Amygdala (tissue), 56 donors: ENCODE results near the gene BBIP1.
"Not testable (repeated sequence)": the region's sequence is repeated elsewhere in the genome, so short reads cannot be mapped to it uniquely, and the experiment has no call there.

Experiments used
- DNase-seq, 56 donors: peaks; one replicate each; lab custom pipeline; 2025; lab: John Stamatoyannopoulos, UW

The BBIP1 gene

DNA sequence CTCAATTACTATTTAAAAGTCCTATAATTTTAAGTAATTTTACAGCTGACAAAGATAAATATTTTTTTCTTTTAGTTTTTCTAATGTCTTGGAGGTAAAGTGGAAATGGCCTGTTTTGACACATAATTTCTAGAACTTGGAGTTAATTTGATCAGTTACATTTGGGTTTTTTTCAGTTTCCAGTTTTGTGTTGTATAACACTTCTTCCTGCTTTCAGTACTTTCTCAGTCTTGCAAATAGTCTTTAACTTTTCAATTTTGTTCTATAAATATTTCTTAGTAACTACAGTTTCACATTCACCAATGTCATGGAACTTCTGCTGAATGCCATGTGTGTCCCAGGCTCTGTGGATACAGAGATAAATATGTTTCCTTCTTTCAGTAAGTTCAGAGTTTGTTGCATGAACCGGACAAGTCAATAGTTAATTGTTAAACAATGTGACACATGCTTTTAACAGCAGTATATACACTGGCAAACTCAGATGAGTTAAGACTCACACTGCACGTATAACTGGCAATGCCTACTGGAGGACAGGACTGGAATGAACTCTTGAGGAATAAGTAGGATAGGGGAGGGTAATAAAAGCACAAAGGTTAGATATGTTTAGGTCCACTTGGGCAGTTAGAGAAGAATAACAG lies 5.0 kb upstream of the BBIP1 start:
- DNase-seq = no peak

DNA sequence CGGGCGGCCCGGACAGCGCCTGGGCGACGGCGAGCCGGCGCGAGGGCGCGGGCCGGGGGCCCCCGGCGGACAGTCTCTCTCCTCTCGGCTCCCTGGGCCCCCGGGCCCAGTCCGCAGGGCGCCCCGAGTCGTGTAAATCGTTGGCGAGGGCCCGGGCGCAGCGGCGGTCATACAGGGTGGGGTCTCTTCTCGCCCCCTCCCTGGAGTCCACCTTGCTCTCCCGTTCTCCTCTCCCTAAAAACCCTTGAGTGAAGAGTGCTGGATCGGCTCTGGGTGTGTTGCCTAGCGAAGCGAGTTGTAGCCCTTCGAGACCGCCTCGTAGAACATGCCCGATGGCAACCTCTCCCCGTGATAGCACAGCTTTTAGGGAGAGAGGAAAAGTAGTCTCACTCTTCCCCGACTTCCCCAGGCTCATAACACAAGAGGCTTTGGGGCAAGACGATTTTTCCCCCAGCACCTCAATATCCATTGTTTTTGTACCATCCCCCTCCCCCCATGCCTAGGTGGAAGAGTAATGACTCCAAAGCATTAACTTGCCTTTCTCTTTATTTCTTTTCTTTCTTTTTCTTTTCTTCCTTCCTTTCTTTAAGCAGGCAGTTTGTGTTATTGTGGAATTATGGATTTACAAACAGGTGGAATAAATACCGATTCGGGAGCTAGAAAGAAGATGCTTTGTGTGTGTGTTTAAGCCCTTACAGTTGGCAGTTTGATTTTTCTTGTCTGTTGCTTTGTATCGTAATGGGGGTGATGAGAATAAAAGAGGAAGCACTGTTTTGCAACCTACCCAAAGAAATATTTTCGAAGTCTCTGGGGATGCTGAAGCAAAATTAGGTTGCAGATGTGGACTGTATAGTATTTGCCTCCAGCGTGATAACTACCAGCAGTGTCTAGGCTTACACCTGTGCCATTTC lies 1.2 kb upstream of the BBIP1 start:
- peak in 18 of 56 donors; percentile 5 to 56 (median 28) for DNase-seq

DNA sequence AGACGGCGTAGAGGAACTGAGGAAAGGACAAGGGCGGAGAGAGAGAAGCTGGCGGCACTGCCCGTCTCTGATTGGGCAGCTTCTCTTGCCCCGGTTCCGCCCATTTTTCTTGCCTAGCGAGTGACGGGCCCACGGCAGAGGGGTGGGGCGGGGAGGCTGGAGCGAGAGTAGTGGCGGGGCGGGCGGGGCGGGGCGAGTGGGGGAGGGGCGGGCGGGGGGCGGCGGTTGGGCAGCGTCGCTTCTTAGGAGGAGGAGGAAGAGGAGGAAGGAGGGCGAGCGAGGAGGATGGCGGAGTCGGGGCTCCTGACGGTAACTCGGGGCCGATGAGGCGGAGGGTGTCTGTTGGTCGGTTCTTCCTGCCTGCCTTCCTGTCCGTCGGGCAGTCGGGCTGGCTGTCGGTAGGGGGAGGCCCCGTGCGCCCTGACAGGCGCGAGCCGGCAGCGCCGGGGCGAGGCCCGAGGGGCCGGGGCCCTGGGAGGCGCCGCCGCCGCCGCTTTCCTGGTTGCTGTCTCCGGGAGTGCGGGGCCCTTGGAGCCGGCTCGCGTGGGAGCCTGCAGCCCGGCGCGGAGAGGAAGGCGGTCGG lies 460 bp upstream of the BBIP1 start, which contains the start of gene SHOC2:
SHOC2 (plus strand) TSS at position 256 of the 583 bp plus-strand sequence. CDS start 44,755 bp downstream, outside the sequence.
- DNase-seq = peak in 44 of 56 donors; percentile 91 to 100 (median 99)

- peak in 11 of 56 donors; percentile 42 to 87 (median 81) for DNase-seq
These were observed 724 bp downstream of the BBIP1 start for GRCh38 chr10:110918269-110918642.

GRCh38 chr10:110916554-110917346 lies 2.2 kb downstream of the BBIP1 start:
- peak in 2 of 56 donors; percentile 17 to 42 for DNase-seq

- DNase-seq = not testable (repeated sequence)
These were observed 3.4 kb downstream of the BBIP1 start for GRCh38 chr10:110915600-110915999.

DNA sequence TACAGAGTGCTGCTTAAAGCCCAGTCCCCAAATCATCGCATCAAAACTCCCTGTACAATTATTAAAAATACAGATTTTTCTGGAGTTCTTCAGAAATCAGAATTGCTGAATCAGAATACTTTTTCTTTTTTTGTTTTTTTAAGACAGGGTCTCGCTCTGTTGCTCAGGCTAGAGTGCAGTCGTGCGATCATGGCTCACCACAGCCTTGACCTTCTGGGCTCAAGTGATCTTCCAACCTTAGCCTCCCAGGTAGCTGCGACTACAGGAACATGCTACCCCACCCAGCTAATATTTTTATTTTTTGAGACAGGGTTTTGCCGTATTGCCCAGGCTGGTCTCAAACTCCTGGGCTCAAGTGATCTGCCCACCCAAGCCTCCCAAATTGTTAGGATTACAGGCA lies 3.9 kb downstream of the BBIP1 start:
- no peak for DNase-seq

DNA sequence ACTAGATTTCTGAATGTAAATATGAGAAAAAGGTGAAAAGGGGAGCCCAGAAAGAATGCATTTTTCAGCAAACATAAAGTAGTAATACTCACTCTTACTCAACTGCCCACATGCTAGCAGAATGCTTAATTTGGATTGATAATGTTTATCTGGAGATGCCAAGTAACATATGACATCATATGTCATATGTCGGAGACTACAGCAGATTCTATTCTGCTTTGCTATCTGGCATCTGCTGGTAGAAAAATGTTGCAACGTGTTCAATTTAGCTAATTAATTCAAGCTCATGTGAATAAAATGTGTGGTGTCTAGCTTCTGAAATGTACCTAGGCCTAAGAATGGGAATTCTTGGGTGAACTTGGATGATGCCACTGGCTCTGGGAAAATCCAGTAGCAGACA lies 4.5 kb downstream of the BBIP1 start:
- no peak for DNase-seq

- no peak for DNase-seq
These were observed 6.6 kb downstream of the BBIP1 start for GRCh38 chr10:110912374-110912773.

DNA sequence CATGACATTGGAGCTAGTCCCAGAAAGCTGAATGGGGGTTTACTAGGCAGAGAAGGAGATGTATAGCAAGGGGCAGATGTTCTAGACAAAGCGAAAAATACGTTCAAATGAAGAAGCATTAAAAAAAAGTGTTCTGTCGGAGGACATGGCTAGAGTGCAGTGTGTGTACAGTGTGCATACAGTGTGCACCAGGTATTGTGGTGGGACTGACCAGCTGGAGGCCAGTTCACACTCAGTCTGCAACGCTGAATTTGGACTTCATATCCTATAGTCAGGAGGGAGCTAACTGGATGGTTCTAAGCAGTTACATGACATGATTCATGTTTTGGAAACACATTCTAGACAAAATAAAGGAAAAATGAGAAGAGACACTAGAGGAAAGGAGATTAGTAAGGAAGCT lies 8.8 kb downstream of the BBIP1 start:
- DNase-seq = no peak

DNA sequence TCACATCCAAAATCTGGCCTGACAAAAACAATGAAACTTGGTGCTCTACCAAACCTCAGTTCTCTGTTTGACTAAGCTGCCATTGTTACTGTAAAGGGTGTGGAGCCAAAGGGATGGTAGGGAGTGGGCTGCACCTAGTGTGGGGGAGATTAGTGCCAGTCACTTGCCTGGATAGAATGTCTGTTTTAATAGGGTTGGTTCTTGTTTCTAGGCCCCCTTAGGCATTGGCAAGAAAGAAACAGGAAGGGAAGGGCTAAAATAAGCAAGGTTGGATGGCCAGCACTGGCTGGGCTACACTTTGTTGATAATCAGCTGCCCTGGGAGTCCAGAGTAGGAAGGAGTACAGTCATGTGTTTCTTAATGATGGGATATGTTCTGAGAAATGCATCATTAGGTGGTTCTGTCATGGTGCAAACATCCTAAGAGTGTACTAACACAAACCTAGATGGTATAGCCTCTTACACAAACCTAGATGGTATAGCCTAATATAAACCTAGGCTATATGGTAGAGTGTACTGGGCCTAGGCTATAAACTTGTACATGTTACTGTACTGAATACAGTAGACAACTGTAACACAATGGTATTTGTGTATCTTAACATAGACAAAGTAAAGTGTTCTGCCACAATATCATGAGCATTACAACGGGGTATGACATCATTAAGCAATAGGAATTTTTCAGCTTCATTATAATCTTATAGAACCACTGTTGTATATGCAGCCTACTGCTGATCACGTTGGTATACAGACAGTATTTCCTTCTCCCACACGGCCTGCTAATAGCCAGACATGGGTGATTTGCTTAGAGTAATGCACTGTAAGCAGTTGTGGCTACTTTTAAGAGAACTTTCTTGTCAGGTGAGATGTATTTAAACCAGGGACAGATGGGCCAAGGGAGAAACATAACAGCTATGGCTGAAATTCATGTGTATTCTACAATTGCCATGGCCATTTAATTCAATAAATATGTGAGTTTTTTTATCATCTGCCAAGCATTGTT lies 15.4 kb downstream of the BBIP1 start:
- no peak for DNase-seq

GRCh38 chr10:110901954-110902819 lies 16.8 kb downstream of the BBIP1 start:
- peak in 1 of 56 donors; percentile 13 for DNase-seq

- no peak for DNase-seq
These were observed 18.0 kb downstream of the BBIP1 start for GRCh38 chr10:110900983-110901382.

DNA sequence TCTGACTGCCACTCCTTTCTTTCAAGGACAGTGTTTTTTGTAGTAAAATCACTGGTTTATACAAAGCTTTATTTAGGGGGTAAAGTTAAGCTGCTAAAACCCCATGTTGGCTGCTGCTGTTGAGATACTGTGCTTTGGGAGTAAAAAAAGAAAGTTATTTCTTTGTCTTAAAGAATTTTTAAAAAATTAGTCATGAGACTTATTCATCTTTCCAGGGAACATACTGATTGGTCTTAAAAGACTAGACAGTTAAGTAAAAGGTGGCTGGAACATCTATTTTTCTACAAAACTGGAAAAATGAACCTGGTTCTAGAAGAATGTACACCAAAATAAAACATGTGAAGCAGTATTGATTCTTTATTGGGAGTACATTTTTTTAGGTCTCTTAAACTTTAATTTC lies 20.6 kb downstream of the BBIP1 start:
- no peak for DNase-seq

DNA sequence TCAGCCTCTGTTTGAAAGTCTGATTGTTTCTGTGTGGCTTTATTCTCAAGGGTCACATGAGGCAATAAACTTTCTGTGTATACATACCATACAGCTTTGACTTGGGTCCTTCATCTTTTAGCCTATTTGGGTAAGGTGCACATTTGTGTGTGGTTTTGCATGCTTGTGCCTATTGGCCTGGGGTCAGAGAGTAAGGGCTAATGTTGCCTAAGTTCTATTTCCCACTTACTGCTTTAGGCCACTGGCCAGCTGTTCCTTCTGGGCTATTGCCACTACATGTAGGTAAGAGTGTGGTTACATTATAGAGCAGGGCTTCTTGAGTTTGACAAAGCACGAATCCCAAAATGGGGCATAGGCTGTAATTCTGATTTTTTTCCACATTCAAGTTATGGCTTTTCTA lies 21.8 kb downstream of the BBIP1 start:
- no peak for DNase-seq

DNA sequence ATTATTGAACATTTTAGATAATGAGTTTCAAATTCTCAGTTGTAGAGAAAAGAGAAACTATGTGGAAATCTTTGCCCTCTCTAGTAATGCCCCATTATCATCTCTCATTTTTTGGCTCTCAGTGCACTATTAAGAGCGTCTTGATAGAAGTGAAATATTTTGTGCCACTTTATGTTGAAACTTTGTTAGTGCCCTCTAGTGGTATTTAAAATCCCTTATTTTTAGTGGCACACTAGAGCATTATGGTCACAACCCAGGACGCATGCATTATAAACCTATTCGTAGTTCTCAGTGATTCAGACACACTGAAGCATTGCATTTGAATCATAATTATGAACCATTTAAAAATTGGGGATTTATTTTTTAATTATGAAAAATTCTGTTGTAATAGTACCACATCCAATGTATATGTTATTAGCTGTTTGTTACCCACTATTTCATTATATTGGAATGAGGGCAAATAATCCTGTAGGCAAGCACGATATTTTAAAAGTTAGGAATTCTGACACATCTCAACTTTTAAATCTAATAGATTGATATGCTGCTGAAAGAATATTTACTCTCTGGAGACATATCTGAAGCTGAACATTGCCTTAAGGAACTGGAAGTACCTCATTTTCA lies 25.3 kb downstream of the BBIP1 start:
- peak in 1 of 56 donors; percentile 17 for DNase-seq

DNA sequence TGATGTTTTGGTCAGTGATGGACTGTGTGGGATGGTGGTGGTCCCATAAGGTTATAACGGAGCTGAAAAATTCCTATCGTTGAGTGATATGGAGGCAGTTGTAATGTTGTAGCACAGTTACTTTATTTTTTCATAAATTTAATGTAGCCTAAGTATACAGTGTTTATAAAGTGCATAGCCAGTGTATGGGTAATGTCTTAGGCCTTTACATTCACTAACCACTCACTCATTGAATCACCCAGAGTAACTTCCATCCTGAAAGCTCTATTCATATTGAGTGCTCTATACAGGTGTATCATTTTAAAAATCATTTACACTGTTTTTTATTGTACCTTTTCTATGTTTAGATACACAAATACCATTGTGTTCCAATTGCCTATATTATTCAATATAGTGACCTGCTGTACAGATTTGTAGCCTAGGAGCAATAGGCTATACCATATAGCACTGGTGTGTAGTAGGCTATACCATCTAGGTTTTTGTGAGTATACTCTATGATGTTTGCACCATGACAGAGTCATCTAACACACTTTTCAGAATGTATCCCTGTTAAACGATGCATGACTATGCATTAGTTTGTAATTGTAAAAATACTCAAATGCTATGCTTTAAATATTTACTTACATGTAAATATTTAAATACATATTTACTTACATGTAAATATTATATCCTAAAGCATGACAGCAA lies 26.2 kb downstream of the BBIP1 start:
- no peak for DNase-seq
